Muscle layer of colon (tissue), 2 donors: ENCODE results near the gene RPS24.
"Not testable (repeated sequence)": the region's sequence is repeated elsewhere in the genome, so short reads cannot be mapped to it uniquely, and the experiment has no call there.

Source experiments
- H3K27ac ChIP-seq: one replicate; pipeline ENCODE4 v1.7.0; 2013; ENCODE audit warnings: low read depth, mild to moderate bottlenecking, low read length, moderate library complexity
- H3K27me3 ChIP-seq, 2 donors: one replicate each; pipeline ENCODE4 v1.7.0; 2013; ENCODE audit warnings: low read length in 2 of 2, mild to moderate bottlenecking in 2 of 2; ENCODE audit not compliant: insufficient read depth in 2 of 2, control insufficient read depth in 1 of 2
- H3K36me3 ChIP-seq: one replicate; pipeline ENCODE4 v1.7.0; 2013; ENCODE audit warnings: mild to moderate bottlenecking, low read length; ENCODE audit not compliant: insufficient read depth
- H3K4me1 ChIP-seq: one replicate; pipeline ENCODE4 v1.7.0; 2013; ENCODE audit warnings: mild to moderate bottlenecking, low read length; ENCODE audit not compliant: insufficient read depth
- H3K4me3 ChIP-seq, 2 donors: one replicate each; pipeline ENCODE4 v1.7.0; 2013; ENCODE audit warnings: low read length in 2 of 2, low read depth in 1 of 2, mild to moderate bottlenecking in 1 of 2, moderate library complexity in 1 of 2
- H3K9ac ChIP-seq: one replicate; pipeline ENCODE4 v1.7.0; 2013; ENCODE audit warnings: low read length
- H3K9me3 ChIP-seq: one replicate; pipeline ENCODE4 v1.7.0; 2013; ENCODE audit warnings: mild to moderate bottlenecking, low read length
- donor health status: abdominal sarcoma.
- donor health status: Adenocarcinoma of cecum.

The RPS24 gene

GRCh38 chr10:78059906-78060702 lies 26.4 kb downstream of the RPS24 start:
- no peak overlapping the region for H3K9ac ChIP-seq
- no peaks in the 10 kb centered on the region for H3K4me1 ChIP-seq
- no peak overlapping the region for H3K27ac ChIP-seq
- no peaks in the 10 kb centered on the region for H3K9me3 ChIP-seq
- no peaks in the 10 kb centered on the region for H3K36me3 ChIP-seq
- no peaks in the 10 kb centered on the region for H3K27me3 ChIP-seq
- H3K4me3 ChIP-seq: no peak overlapping the region

- Histone ChIP-seq H3K9ac (no peak overlapping the region), H3K4me3 (no peak overlapping the region), H3K27me3 (no peaks in the 10 kb centered on the region), H3K27ac (no peak overlapping the region), H3K9me3 (no peaks in the 10 kb centered on the region), H3K4me1 (no peaks in the 10 kb centered on the region), H3K36me3 (no peaks in the 10 kb centered on the region)
Measured at GRCh38 chr10:78062296-78062695, 28.6 kb downstream of the RPS24 start.

- no peaks in the 10 kb centered on the region for H3K36me3 ChIP-seq
- H3K4me3 ChIP-seq: no peak overlapping the region
Measured at GRCh38 chr10:78063236-78063635, 29.6 kb downstream of the RPS24 start.

DNA sequence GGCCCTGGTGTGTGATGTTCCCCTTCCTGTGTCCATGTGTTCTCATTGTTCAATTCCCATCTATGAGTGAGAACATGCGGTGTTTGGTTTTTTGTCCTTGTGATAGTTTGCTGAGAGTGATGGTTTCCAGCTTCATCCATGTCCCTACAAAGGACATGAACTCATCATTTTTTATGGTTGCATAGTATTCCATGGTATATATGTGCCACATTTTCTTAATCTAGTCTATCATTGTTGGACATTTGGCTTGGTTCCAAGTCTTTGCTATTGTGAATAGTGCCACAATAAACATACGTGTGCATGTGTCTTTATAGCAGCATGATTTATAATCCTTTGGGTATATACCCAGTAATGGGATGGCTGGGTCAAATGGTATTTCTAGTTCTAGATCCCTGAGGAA lies 31.3 kb downstream of the RPS24 start:
- not testable (repeated sequence) for H3K27ac ChIP-seq, H3K9me3 ChIP-seq, H3K9ac ChIP-seq, H3K4me3 ChIP-seq, H3K27me3 ChIP-seq, H3K4me1 ChIP-seq, H3K36me3 ChIP-seq

More at GRCh38 chr10:78063236-78063635, 29.6 kb downstream of the RPS24 start:
- Histone ChIP-seq H3K27ac (no peak overlapping the region), H3K9me3 (no peaks in the 10 kb centered on the region), H3K27me3 (no peaks in the 10 kb centered on the region), H3K4me1 (no peaks in the 10 kb centered on the region), H3K9ac (no peak overlapping the region)

- no peak overlapping the region for H3K27ac ChIP-seq
- H3K9me3 ChIP-seq: no peaks in the 10 kb centered on the region
- H3K4me3 ChIP-seq: no peak overlapping the region
- H3K9ac ChIP-seq: no peak overlapping the region
- no peaks in the 10 kb centered on the region for H3K27me3 ChIP-seq
- no peaks in the 10 kb centered on the region for H3K36me3 ChIP-seq
- H3K4me1 ChIP-seq: no peaks in the 10 kb centered on the region
Measured at GRCh38 chr10:78065611-78066010, 31.9 kb downstream of the RPS24 start.

DNA sequence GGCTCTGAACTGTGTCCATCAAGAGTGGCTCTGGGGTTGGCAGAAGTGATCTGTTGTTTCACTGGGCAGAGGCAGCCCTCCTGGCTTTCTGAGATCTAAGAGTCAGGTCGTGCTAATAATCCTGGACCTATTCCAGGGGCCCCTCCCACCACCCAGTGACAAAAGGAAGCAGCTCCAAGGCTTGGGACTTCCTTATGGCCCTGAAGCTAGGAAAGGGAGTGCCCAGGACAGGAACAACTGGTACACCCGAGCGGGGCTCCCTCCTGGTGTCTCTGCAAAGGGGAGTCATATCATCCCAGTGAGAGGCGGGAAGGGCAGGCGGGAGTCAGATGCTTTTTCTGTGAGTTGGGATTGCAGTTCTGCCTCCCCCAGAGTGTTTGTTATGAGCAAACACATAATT lies 32.3 kb downstream of the RPS24 start:
- no peaks in the 10 kb centered on the region for H3K36me3 ChIP-seq
- H3K27ac ChIP-seq: no peak overlapping the region
- H3K4me3 ChIP-seq: no peak overlapping the region
- no peaks in the 10 kb centered on the region for H3K4me1 ChIP-seq
- H3K9me3 ChIP-seq: no peaks in the 10 kb centered on the region
- H3K9ac ChIP-seq: no peak overlapping the region
- no peaks in the 10 kb centered on the region for H3K27me3 ChIP-seq

GRCh38 chr10:78066728-78067430 lies 33.2 kb downstream of the RPS24 start:
- Histone ChIP-seq H3K4me3 (no peak overlapping the region), H3K36me3 (no peaks in the 10 kb centered on the region), H3K4me1 (no peaks in the 10 kb centered on the region), H3K27me3 (no peaks in the 10 kb centered on the region), H3K27ac (no peak overlapping the region), H3K9ac (no peak overlapping the region), H3K9me3 (no peaks in the 10 kb centered on the region)

DNA sequence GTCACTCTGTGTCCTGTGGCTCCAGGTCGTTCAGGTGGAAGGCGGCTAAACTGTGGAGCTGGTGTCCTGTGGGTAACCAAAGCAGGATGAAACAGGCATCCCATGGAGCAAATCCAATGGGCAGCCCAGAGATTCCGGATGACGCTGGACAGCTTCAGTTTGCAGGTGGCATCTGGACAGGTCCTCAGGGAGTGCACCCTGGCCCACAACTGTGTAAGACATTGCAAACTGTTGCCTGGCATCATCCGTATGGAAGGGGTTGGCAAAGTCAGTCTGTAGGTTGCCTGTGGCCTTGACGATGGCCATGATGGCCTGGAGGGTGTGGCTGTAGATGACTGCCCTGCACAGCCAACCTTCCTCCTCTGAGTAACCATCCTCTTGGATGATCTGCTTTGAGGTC lies 35.5 kb downstream of the RPS24 start:
- no peaks in the 10 kb centered on the region for H3K9me3 ChIP-seq
- no peaks in the 10 kb centered on the region for H3K27me3 ChIP-seq
- no peaks in the 10 kb centered on the region for H3K4me1 ChIP-seq
- H3K4me3 ChIP-seq: no peak overlapping the region
- H3K36me3 ChIP-seq: no peaks in the 10 kb centered on the region
- H3K9ac ChIP-seq: no peak overlapping the region
- no peak overlapping the region for H3K27ac ChIP-seq

DNA sequence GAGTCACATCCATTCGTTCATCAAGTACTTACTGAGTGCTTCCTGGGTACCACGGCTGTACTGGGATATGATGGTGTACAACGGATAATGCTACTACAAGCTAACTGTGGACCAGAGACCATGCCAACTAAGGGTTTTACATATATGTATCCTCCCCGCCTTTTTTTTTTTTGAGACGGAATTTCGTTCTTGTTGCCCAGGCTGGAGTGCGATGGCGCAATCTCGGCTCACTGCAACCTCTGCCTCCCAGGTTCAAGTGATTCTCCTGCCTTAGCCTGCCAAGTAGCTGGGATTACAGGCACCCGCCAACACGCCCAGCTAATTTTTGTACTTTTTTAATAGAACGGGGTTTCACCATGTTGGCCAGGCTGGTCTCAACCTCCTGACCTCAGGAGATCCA lies 36.4 kb downstream of the RPS24 start:
- H3K27me3 ChIP-seq, H3K27ac ChIP-seq, H3K9ac ChIP-seq, H3K9me3 ChIP-seq, H3K36me3 ChIP-seq, H3K4me3 ChIP-seq, H3K4me1 ChIP-seq: not testable (repeated sequence)

DNA sequence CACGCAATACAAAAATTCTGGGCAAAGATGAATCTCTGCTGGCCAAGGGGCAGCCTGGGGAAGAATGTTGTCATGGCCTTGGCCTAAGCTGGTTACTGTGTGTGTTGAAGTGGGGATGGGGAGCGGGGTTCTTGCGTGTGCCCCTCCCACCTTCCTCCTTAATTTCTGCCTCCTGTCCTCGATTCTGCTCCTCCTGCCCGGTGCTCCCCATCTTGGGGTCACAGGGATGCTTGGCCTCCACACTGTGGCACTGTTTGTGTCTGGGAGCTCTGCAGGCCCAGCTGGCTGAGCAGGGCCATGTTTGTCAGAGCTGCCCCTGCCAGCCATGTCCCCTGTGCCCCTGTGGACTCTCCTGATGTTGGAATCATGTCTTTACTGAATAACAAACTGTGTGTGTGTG lies 37.1 kb downstream of the RPS24 start:
- H3K4me3 ChIP-seq: no peak overlapping the region
- no peaks in the 10 kb centered on the region for H3K4me1 ChIP-seq
- H3K9ac ChIP-seq: no peak overlapping the region
- no peaks in the 10 kb centered on the region for H3K36me3 ChIP-seq
- H3K9me3 ChIP-seq: no peaks in the 10 kb centered on the region
- H3K27me3 ChIP-seq: no peaks in the 10 kb centered on the region
- H3K27ac ChIP-seq: no peak overlapping the region

DNA sequence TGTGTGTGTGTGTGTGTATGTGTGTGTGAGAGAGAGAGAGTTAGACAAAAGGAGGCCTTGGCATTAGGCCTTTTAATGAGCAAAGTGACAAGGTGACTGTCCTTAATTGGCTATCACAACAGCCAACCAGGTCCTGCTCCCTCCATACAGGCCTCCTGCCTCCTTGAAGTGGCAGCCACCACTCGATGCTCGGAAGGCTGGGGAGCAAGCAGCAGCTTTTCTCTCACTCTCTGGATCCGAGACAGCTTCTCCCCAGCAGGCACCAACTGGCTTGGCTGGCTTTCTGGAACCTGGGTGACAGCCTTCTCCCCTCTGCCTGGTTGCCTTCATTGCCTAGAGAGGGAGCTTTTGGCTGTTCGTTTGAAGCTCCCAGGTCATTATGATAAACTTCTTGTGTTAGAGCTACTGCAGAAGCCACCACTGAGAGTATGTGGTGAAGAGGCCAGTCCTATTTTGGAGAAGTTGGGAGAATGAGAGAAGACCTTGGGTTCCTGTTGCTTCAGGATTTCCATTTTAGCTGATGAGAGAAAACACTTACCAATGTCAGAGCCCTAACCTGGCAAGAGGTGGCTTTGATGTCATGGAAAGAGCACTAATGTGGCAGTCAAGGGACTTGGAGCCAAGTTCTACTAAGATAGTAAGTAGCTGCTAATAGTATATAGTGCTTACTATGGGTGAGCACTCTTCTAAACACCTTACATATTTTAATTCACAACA lies 37.6 kb downstream of the RPS24 start:
- Histone ChIP-seq H3K9ac (no peak overlapping the region), H3K4me1 (no peaks in the 10 kb centered on the region), H3K27ac (no peak overlapping the region), H3K9me3 (no peaks in the 10 kb centered on the region), H3K27me3 (no peaks in the 10 kb centered on the region), H3K36me3 (no peaks in the 10 kb centered on the region), H3K4me3 (no peak overlapping the region)
